A673 (cell line): ENCODE results near the gene IL12RB2.

ENCODE experiments used
- EZH2 ChIP-seq: fragments of 200-600 bp; sonication (generic); IDR thresholded peaks from 2 replicates; pipeline ENCODE4 v1.6.1; 2017; ENCODE audit warnings: borderline replicate concordance, low read depth, mild to moderate bottlenecking, mixed read lengths, antibody characterized with exemption, low read length; ENCODE audit not compliant: poor library complexity, severe bottlenecking
- TF ChIP-seq, protein P1 (sequence below): fragments of 300-800, 200-600 bp; sonication (generic); conservative IDR thresholded peaks from 2 replicates; pipeline ENCODE4 v1.5.1; 2017; ENCODE audit warnings: low read depth, mild to moderate bottlenecking, antibody characterized with exemption, low read length, moderate library complexity, mixed read lengths

DNA sequence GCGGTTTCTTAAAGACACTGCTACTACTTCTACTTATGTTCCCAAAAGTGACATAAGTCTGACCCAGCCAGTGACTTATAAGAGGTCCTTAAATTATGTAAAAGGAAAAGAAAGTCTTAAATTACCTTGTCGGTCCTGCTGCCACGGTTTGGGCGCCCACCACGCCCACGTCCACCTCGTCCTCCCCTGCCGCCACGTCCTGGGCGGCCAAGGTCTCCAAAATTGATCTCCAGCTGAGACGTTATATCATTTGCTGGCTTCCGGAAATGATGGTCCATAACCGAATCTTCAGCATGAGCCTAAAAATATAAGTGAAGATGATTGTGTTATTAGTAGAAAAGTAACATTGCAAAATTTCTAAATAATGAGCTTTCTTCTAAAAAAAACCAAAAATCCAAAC, 107.4 kb downstream of the IL12RB2 start:
- TF ChIP-seq, protein P1, sequence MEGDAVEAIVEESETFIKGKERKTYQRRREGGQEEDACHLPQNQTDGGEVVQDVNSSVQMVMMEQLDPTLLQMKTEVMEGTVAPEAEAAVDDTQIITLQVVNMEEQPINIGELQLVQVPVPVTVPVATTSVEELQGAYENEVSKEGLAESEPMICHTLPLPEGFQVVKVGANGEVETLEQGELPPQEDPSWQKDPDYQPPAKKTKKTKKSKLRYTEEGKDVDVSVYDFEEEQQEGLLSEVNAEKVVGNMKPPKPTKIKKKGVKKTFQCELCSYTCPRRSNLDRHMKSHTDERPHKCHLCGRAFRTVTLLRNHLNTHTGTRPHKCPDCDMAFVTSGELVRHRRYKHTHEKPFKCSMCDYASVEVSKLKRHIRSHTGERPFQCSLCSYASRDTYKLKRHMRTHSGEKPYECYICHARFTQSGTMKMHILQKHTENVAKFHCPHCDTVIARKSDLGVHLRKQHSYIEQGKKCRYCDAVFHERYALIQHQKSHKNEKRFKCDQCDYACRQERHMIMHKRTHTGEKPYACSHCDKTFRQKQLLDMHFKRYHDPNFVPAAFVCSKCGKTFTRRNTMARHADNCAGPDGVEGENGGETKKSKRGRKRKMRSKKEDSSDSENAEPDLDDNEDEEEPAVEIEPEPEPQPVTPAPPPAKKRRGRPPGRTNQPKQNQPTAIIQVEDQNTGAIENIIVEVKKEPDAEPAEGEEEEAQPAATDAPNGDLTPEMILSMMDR = no peak
- TF ChIP-seq EZH2 = no peak
